ENCODE results near the gene STK35. TPM values are rescaled to one million over a fixed set of nuclear protein-coding genes. Genes with fewer than 3 reads are reported as not detected.

Gene STK35
- 17.7 and 20.3 TPM in 2 replicates for total RNA-seq

- DNase-seq (ENCODE audit: low read depth), result no peak
- no peak for TF ChIP-seq CTCF (IDR thresholded peaks at IDR 0.05; ENCODE audit: insufficient read depth, low read depth, low read length)
- H3K4me3 ChIP-seq (ENCODE audit: low read depth, low read length), result peak within 1 kb of the TSS; percentile 91
Measured at GRCh38 chr20:2101057-2101864, at the start of gene STK35. Gene STK35, plus strand, starts transcription at chr20:2101827. Its CDS starts 55 bp downstream, at chr20:2101882.

- H3K4me3 ChIP-seq (ENCODE audit: low read depth, low read length), result no peak overlapping the region
- no peak for TF ChIP-seq CTCF (IDR thresholded peaks at IDR 0.05; ENCODE audit: insufficient read depth, low read depth, low read length)
- DNase-seq (ENCODE audit: low read depth), result no peak
Measured at GRCh38 chr20:2051946-2052345, 49.7 kb upstream of the STK35 start.

- TF ChIP-seq CTCF (IDR thresholded peaks at IDR 0.05; ENCODE audit: insufficient read depth, low read depth, low read length), result no peak
- DNase-seq (ENCODE audit: low read depth), result no peak
- no peak overlapping the region for H3K4me3 ChIP-seq (ENCODE audit: low read depth, low read length)
Measured at GRCh38 chr20:2052741-2053140, 48.9 kb upstream of the STK35 start.

- no peak for DNase-seq (ENCODE audit: low read depth)
- no peak for TF ChIP-seq CTCF (IDR thresholded peaks at IDR 0.05; ENCODE audit: insufficient read depth, low read depth, low read length)
- no peak overlapping the region for H3K4me3 ChIP-seq (ENCODE audit: low read depth, low read length)
Measured at GRCh38 chr20:2053615-2054014, 48.0 kb upstream of the STK35 start.

GRCh38 chr20:2054911-2055310 is 46.7 kb upstream of the STK35 start:
- DNase-seq (ENCODE audit: low read depth), result no peak
- no peak overlapping the region for H3K4me3 ChIP-seq (ENCODE audit: low read depth, low read length)
- no peak for TF ChIP-seq CTCF (IDR thresholded peaks at IDR 0.05; ENCODE audit: insufficient read depth, low read depth, low read length)

- no peak for TF ChIP-seq CTCF (IDR thresholded peaks at IDR 0.05; ENCODE audit: insufficient read depth, low read depth, low read length)
Measured at GRCh38 chr20:2059411-2059810, 42.2 kb upstream of the STK35 start.

GRCh38 chr20:2065099-2065498 is 36.5 kb upstream of the STK35 start:
- H3K4me3 ChIP-seq (ENCODE audit: low read depth, low read length), result no peak overlapping the region
- no peak for TF ChIP-seq CTCF (IDR thresholded peaks at IDR 0.05; ENCODE audit: insufficient read depth, low read depth, low read length)
- DNase-seq (ENCODE audit: low read depth), result no peak

More at GRCh38 chr20:2059411-2059810, 42.2 kb upstream of the STK35 start:
- no peak overlapping the region for H3K4me3 ChIP-seq (ENCODE audit: low read depth, low read length)
- DNase-seq (ENCODE audit: low read depth), result no peak

Data from fibroblast of villous mesenchyme (primary cell).